ENCODE results near the gene TRPV3. TPM values are rescaled to one million over a fixed set of nuclear protein-coding genes. Genes with fewer than 3 reads are reported as not detected.
"Not testable (repeated sequence)": the region's sequence is repeated elsewhere in the genome, so short reads cannot be mapped to it uniquely, and the experiment has no call there.

The TRPV3 gene
- total RNA-seq, 6 experiments from 2014 or later, result 0.07 to 0.66 (median 0.43) TPM; not detected in 1

- peaks cover 20% of the 10 kb centered on the region for H3K4me1 Mint-ChIP-seq (ENCODE audit: low read depth)
- H3K36me3 Mint-ChIP-seq (ENCODE audit: low read depth), result no peaks in the 10 kb centered on the region
- H3K4me3 Mint-ChIP-seq, result no peak overlapping the region
- H3K27ac Mint-ChIP-seq, result no peak overlapping the region
- peaks cover 11% of the 10 kb centered on the region for H3K27me3 Mint-ChIP-seq (ENCODE audit: insufficient read depth)
- TF ChIP-seq CTCF (IDR thresholded peaks at IDR 0.05), result no peak
- no peak for DNase-seq
- no peaks in the 10 kb centered on the region for H3K9me3 Mint-ChIP-seq
Measured at GRCh38 chr17:3472137-3472536, 85.5 kb downstream of the TRPV3 start.

- no peak for TF ChIP-seq CTCF (IDR thresholded peaks at IDR 0.05)
Measured at GRCh38 chr17:3471599-3471998, 86.0 kb downstream of the TRPV3 start, which contains the start of gene SPATA22. Gene SPATA22, minus strand, starts transcription at chr17:3471819. Its CDS starts 2,494 bp downstream, at chr17:3469325.

GRCh38 chr17:3469529-3469928, 88.1 kb downstream of the TRPV3 start:
- Mint-ChIP-seq H3K4me3 (no peak overlapping the region), H3K9me3 (no peaks in the 10 kb centered on the region), H3K36me3 (ENCODE audit: low read depth) (no peaks in the 10 kb centered on the region), H3K27ac (no peak overlapping the region), H3K4me1 (ENCODE audit: low read depth) (peaks cover 6% of the 10 kb centered on the region; the same call in 1 of the 2 replicates), H3K27me3 (ENCODE audit: insufficient read depth) (peaks cover 8% of the 10 kb centered on the region)
- DNase-seq, result no peak
- no peak for TF ChIP-seq CTCF (IDR thresholded peaks at IDR 0.05)

More at GRCh38 chr17:3471599-3471998, 86.0 kb downstream of the TRPV3 start, which contains the start of gene SPATA22:
- H3K4me1 Mint-ChIP-seq (ENCODE audit: low read depth), result peaks cover 20% of the 10 kb centered on the region
- no peak within 1 kb of the TSS for H3K27ac Mint-ChIP-seq
- no peaks in the 10 kb centered on the region for H3K9me3 Mint-ChIP-seq
- H3K36me3 Mint-ChIP-seq (ENCODE audit: low read depth), result no peaks in the 10 kb centered on the region
- no peak within 1 kb of the TSS for H3K4me3 Mint-ChIP-seq
- DNase-seq, result no peak
- H3K27me3 Mint-ChIP-seq (ENCODE audit: insufficient read depth), result peaks cover 11% of the 10 kb centered on the region

- not testable (repeated sequence) for H3K4me1 Mint-ChIP-seq (ENCODE audit: low read depth); H3K4me3 Mint-ChIP-seq; H3K9me3 Mint-ChIP-seq; H3K27me3 Mint-ChIP-seq (ENCODE audit: insufficient read depth); H3K36me3 Mint-ChIP-seq (ENCODE audit: low read depth); H3K27ac Mint-ChIP-seq; DNase-seq
Measured at GRCh38 chr17:3466355-3466754, 91.3 kb downstream of the TRPV3 start.

Other genes starting within 250 kb of the TRPV3 start
- not detected for gene OR3A2, start 171.5 kb downstream of the TRPV3 start, total RNA-seq (2021; fragmentation: NEBNext Ultra II Directional; extraction: Animal tissue kit (Norgen Biotek cat#: 25700))
- gene OR1E1, start 159.4 kb downstream of the TRPV3 start, total RNA-seq (2021; fragmentation: NEBNext Ultra II Directional; extraction: Animal tissue kit (Norgen Biotek cat#: 25700)), result not detected
- gene OR3A3, start 146.4 kb downstream of the TRPV3 start, total RNA-seq (2021; fragmentation: NEBNext Ultra II Directional; extraction: Animal tissue kit (Norgen Biotek cat#: 25700)), result not detected
- gene OR1E2, start 124.0 kb downstream of the TRPV3 start, total RNA-seq (2021; fragmentation: NEBNext Ultra II Directional; extraction: Animal tissue kit (Norgen Biotek cat#: 25700)), result not detected
- gene SPATA22, start 86.0 kb downstream of the TRPV3 start, total RNA-seq (2021; fragmentation: NEBNext Ultra II Directional; extraction: Animal tissue kit (Norgen Biotek cat#: 25700)), result not detected
- gene ASPA, start 81.8 kb downstream of the TRPV3 start, total RNA-seq (2021; fragmentation: NEBNext Ultra II Directional; extraction: Animal tissue kit (Norgen Biotek cat#: 25700)), result not detected
- gene TRPV1, start 51.6 kb upstream of the TRPV3 start, total RNA-seq (2021; fragmentation: NEBNext Ultra II Directional; extraction: Animal tissue kit (Norgen Biotek cat#: 25700)), result 1 to 10 TPM; 1.2 to 1.9 (median 1.5) TPM
- gene SHPK, start 78.4 kb upstream of the TRPV3 start, total RNA-seq (2021; fragmentation: NEBNext Ultra II Directional; extraction: Animal tissue kit (Norgen Biotek cat#: 25700)), result 10 to 100 TPM in 1 of 6 experiments, 1 to 10 TPM in 5; 7.9 to 10.5 (median 9.1) TPM
- 10 to 100 TPM in 1 of 6 experiments, 1 to 10 TPM in 5; 8.8 to 10.2 (median 9.0) TPM for gene CTNS, start 78.9 kb upstream of the TRPV3 start, total RNA-seq (2021; fragmentation: NEBNext Ultra II Directional; extraction: Animal tissue kit (Norgen Biotek cat#: 25700))
- 100 to 1,000 TPM; 289 to 336 (median 313) TPM for gene TAX1BP3, start 110.8 kb upstream of the TRPV3 start, total RNA-seq (2021; fragmentation: NEBNext Ultra II Directional; extraction: Animal tissue kit (Norgen Biotek cat#: 25700))
- gene EMC6, start 111.0 kb upstream of the TRPV3 start, total RNA-seq (2021; fragmentation: NEBNext Ultra II Directional; extraction: Animal tissue kit (Norgen Biotek cat#: 25700)), result 10 to 100 TPM; 57.6 to 66.8 (median 64.1) TPM
- 10 to 100 TPM in 2 of 6 experiments, 1 to 10 TPM in 4; 5.2 to 16.1 (median 7.0) TPM for gene P2RX5, start 138.3 kb upstream of the TRPV3 start, total RNA-seq (2021; fragmentation: NEBNext Ultra II Directional; extraction: Animal tissue kit (Norgen Biotek cat#: 25700))
- gene HASPIN, start 166.1 kb upstream of the TRPV3 start, total RNA-seq (2021; fragmentation: NEBNext Ultra II Directional; extraction: Animal tissue kit (Norgen Biotek cat#: 25700)), result 1 to 10 TPM; 3.5 to 8.0 (median 7.0) TPM
- 10 to 100 TPM; 28.2 to 35.0 (median 30.8) TPM for gene ITGAE, start 243.4 kb upstream of the TRPV3 start, total RNA-seq (2021; fragmentation: NEBNext Ultra II Directional; extraction: Animal tissue kit (Norgen Biotek cat#: 25700))